PC-3 (cell line): ENCODE measurements around the gene DBP. TPM values are rescaled to one million over a fixed set of nuclear protein-coding genes. Genes with fewer than 3 reads are reported as not detected.
A peak's percentile ranks its signal among the peaks of the same experiment; 100 is the strongest.

Source experiments
- ATAC-seq: fragments of 200-7000 bp; cut with Tn5 transposase; 2 replicates; pipeline ENCODE4 v1.9.1; 2020; ENCODE audit warnings: mild to moderate bottlenecking, moderate library complexity
- BruUV-seq: library from RNA; stranded (reverse); fragments of 400-500 nt; replicated peaks from 2 replicates; lab custom pipeline; 2021; lab: Mats Ljungman, UMichigan
- CTCF ChIA-PET: fragments of 300-600 bp; sonication (Branson Sonifier 250); formaldehyde crosslinking; loops from one replicate; lab custom pipeline; 2022; ENCODE audit warnings: antibody characterized with exemption; lab: Charles Lee
- POLR2A ChIA-PET: fragments of 300-600 bp; sonication (Branson Sonifier 250); formaldehyde crosslinking; loops from one replicate; lab custom pipeline; 2022; ENCODE audit warnings: antibody characterized with exemption; ENCODE audit not compliant: unreplicated experiment; lab: Charles Lee
- DNase-seq: peaks from one replicate; pipeline ENCODE4 v3.0.0-alpha.2; 2015
- H2AFZ ChIP-seq: fragments of 300-600 bp; sonication (generic); 2 replicates; pipeline ENCODE4 v1.6.0; 2016; ENCODE audit warnings: antibody characterized with exemption, low read length
- H3F3A ChIP-seq: fragments of 300-600 bp; sonication (generic); one replicate; pipeline ENCODE4 v1.6.0; 2017; ENCODE audit warnings: antibody characterized with exemption, low read length, control low read depth, mild to moderate bottlenecking; ENCODE audit not compliant: unreplicated experiment
- H3K27ac ChIP-seq: fragments of 300-600 bp; sonication (generic); 2 replicates; pipeline ENCODE4 v1.5.1; 2016; ENCODE audit warnings: mild to moderate bottlenecking, low read length
- H3K27me3 ChIP-seq: fragments of 300-600 bp; sonication (generic); 2 replicates; pipeline ENCODE4 v1.6.1; 2016; ENCODE audit warnings: low read length, mixed read lengths
- H3K36me3 ChIP-seq: fragments of 300-600 bp; sonication (generic); 2 replicates; pipeline ENCODE4 v1.6.1; 2016; ENCODE audit warnings: low read depth, mixed run types, low read length, mixed read lengths
- H3K4me1 ChIP-seq: fragments of 300-600 bp; sonication (generic); 2 replicates; pipeline ENCODE4 v1.5.1; 2016; ENCODE audit warnings: low read length; ENCODE audit not compliant: insufficient read depth
- H3K4me2 ChIP-seq: fragments of 300-600 bp; sonication (generic); 2 replicates; pipeline ENCODE4 v1.6.0; 2016; ENCODE audit warnings: low read length
- H3K4me3 ChIP-seq: fragments of 300-600 bp; sonication (generic); 2 replicates; pipeline ENCODE4 v1.5.1; 2016; ENCODE audit warnings: mild to moderate bottlenecking, low read length, mixed read lengths
- H3K79me2 ChIP-seq: fragments of 300-600 bp; sonication (generic); 2 replicates; pipeline ENCODE4 v1.6.1; 2017; ENCODE audit warnings: low read length, mixed read lengths
- H3K9ac ChIP-seq: fragments of 300-600 bp; sonication (generic); 2 replicates; pipeline ENCODE4 v1.6.0; 2016; ENCODE audit warnings: mild to moderate bottlenecking, low read length
- H3K9me2 ChIP-seq: fragments of 300-600 bp; sonication (generic); replicated peaks from 2 replicates; pipeline ENCODE4 v1.6.1; 2016; ENCODE audit warnings: mixed run types, low read length, mixed read lengths
- H3K9me3 ChIP-seq: fragments of 300-600 bp; sonication (generic); 2 replicates; pipeline ENCODE4 v1.6.1; 2016; ENCODE audit warnings: low read length, mixed read lengths
- H4K20me1 ChIP-seq: fragments of 300-600 bp; sonication (generic); 2 replicates; pipeline ENCODE4 v1.6.1; 2016; ENCODE audit warnings: low read length, mixed read lengths
- CTCF ChIP-seq: fragments of 300-600 bp; sonication (generic); conservative IDR thresholded peaks from 2 replicates; pipeline ENCODE4 v1.5.1; 2017; ENCODE audit warnings: antibody characterized with exemption, low read depth, mild to moderate bottlenecking, low read length
- EZH2 ChIP-seq: fragments of 300-600 bp; sonication (generic); IDR thresholded peaks from one replicate; pipeline ENCODE4 v1.6.1; 2017; ENCODE audit warnings: antibody characterized with exemption, mild to moderate bottlenecking, low read length; ENCODE audit not compliant: unreplicated experiment
- EZH2phosphoT487 ChIP-seq: fragments of 300-600 bp; sonication (generic); IDR thresholded peaks from 2 replicates; pipeline ENCODE4 v1.6.1; 2018; ENCODE audit warnings: mild to moderate bottlenecking, antibody characterized with exemption, low read length, borderline replicate concordance
- intact Hi-C: fragments of 100-400 bp; cut with micrococcal nuclease; formaldehyde crosslinking; loops from 2 replicates; pipeline ENCODE4 v1.9.0; 2023
- total RNA-seq: library from RNA; depleted of rRNA; stranded (reverse); fragments of >200 nt; gene quantifications from 2 replicates; pipeline ENCODE4 v1.2.3, GENCODE V29; 2014

DBP gene
- total RNA-seq, 1 experiment from 2014 or later = 12.2 TPM

- H3K27me3 ChIP-seq = no peaks in the 10 kb centered on the region
- H3K36me3 ChIP-seq = peaks cover 35% of the 10 kb centered on the region
- DNase-seq (no peak), ATAC-seq (no peak)
- peak overlapping the region; percentile 100; the same call in 1 of the 2 replicates for H3K4me3 ChIP-seq
- no peaks in the 10 kb centered on the region for H3F3A ChIP-seq
- intact Hi-C loops = no loop called here
- no peak overlapping the region for H3K27ac ChIP-seq
- H4K20me1 ChIP-seq = peaks cover 32% of the 10 kb centered on the region
- H3K4me2 ChIP-seq = peak overlapping the region; percentile 98; the same call in 1 of the 2 replicates
- POLR2A ChIA-PET = no interaction called here
- peaks cover 27% of the 10 kb centered on the region for H3K4me1 ChIP-seq
- H3K9me3 ChIP-seq = no peaks in the 10 kb centered on the region
- no peak overlapping the region for H2AFZ ChIP-seq
- CTCF ChIA-PET = no interaction called here
- no TSS peak for BruUV-seq
- no peak overlapping the region for H3K9ac ChIP-seq
- no peaks in the 10 kb centered on the region for H3K9me2 ChIP-seq
- TF ChIP-seq EZH2phosphoT487 (no peak), CTCF (no peak), EZH2 (no peak)
- peaks cover 42% of the 10 kb centered on the region for H3K79me2 ChIP-seq
Measured at GRCh38 chr19:48616041-48616436, 21.1 kb downstream of the DBP start.

GRCh38 chr19:48615231-48616040 lies 21.7 kb downstream of the DBP start:
- H2AFZ ChIP-seq = no peak overlapping the region
- no peaks in the 10 kb centered on the region for H3F3A ChIP-seq
- no peaks in the 10 kb centered on the region for H3K27me3 ChIP-seq
- no peak for TF ChIP-seq EZH2
- no peak for TF ChIP-seq CTCF
- TF ChIP-seq EZH2phosphoT487 = no peak
- no peak for ATAC-seq
- H3K27ac ChIP-seq = no peak overlapping the region
- H3K4me1 ChIP-seq = peaks cover 27% of the 10 kb centered on the region
- ChIA-PET CTCF (no interaction called here), POLR2A (no interaction called here)
- H3K4me3 ChIP-seq = no peak overlapping the region
- no peak for DNase-seq
- H3K9ac ChIP-seq = no peak overlapping the region
- H3K9me2 ChIP-seq = no peaks in the 10 kb centered on the region
- H3K79me2 ChIP-seq = peaks cover 42% of the 10 kb centered on the region
- no TSS peak for BruUV-seq
- H4K20me1 ChIP-seq = peaks cover 32% of the 10 kb centered on the region
- intact Hi-C loops = no loop called here
- no peak overlapping the region for H3K4me2 ChIP-seq
- H3K36me3 ChIP-seq = peaks cover 35% of the 10 kb centered on the region
- no peaks in the 10 kb centered on the region for H3K9me3 ChIP-seq
